Superior temporal gyrus (tissue), 1 donor: ENCODE data around the gene SLC7A1.
A peak's percentile ranks its signal among the peaks of the same experiment; 100 is the strongest.

ENCODE experiments used
- DNase-seq: peaks from one replicate; pipeline ENCODE4 v3.0.0-alpha.2; 2016; ENCODE audit errors: extremely low spot score

The SLC7A1 gene

GRCh38 chr13:29583073-29583785 is 12.3 kb downstream of the SLC7A1 start:
- DNase-seq, result no peak

- DNase-seq, result no peak
Observed at GRCh38 chr13:29582171-29582570, 13.3 kb downstream of the SLC7A1 start.

- no peak for DNase-seq
Observed at GRCh38 chr13:29581666-29582065, 13.8 kb downstream of the SLC7A1 start.

GRCh38 chr13:29579094-29579493 is 16.4 kb downstream of the SLC7A1 start:
- no peak for DNase-seq

GRCh38 chr13:29578300-29579085 is 17.0 kb downstream of the SLC7A1 start:
- no peak for DNase-seq

- no peak for DNase-seq
Observed at GRCh38 chr13:29577136-29578051, 18.1 kb downstream of the SLC7A1 start.

GRCh38 chr13:29576581-29576980 is 18.9 kb downstream of the SLC7A1 start:
- DNase-seq, result no peak

GRCh38 chr13:29575098-29575497 is 20.4 kb downstream of the SLC7A1 start:
- no peak for DNase-seq

GRCh38 chr13:29573190-29573589 is 22.3 kb downstream of the SLC7A1 start:
- peak; percentile 56 for DNase-seq

- DNase-seq, result no peak
Observed at GRCh38 chr13:29572575-29572974, 22.9 kb downstream of the SLC7A1 start.

GRCh38 chr13:29571876-29572570 is 23.5 kb downstream of the SLC7A1 start:
- no peak for DNase-seq

- DNase-seq, result no peak
Observed at GRCh38 chr13:29570051-29570654, 25.3 kb downstream of the SLC7A1 start.

GRCh38 chr13:29569253-29570050 is 26.0 kb downstream of the SLC7A1 start:
- DNase-seq, result no peak

- DNase-seq, result no peak
Observed at GRCh38 chr13:29568731-29569130, 26.8 kb downstream of the SLC7A1 start.

GRCh38 chr13:29567411-29567810 is 28.1 kb downstream of the SLC7A1 start:
- no peak for DNase-seq

- DNase-seq, result no peak
Observed at GRCh38 chr13:29566206-29566605, 29.3 kb downstream of the SLC7A1 start.

- DNase-seq, result no peak
Observed at GRCh38 chr13:29564818-29565217, 30.7 kb downstream of the SLC7A1 start.

GRCh38 chr13:29564373-29564772 is 31.1 kb downstream of the SLC7A1 start:
- DNase-seq, result no peak

- no peak for DNase-seq
Observed at GRCh38 chr13:29563941-29564340, 31.5 kb downstream of the SLC7A1 start.

GRCh38 chr13:29562786-29563438 is 32.6 kb downstream of the SLC7A1 start:
- peak; percentile 60 for DNase-seq
